ENCODE measurements around the gene MAP3K5. TPM values are rescaled to one million over a fixed set of nuclear protein-coding genes. Genes with fewer than 3 reads are reported as not detected.

Gene MAP3K5
- polyA plus RNA-seq, 3 donors = 9.6 to 12.0 (median 11.1) TPM

DNA sequence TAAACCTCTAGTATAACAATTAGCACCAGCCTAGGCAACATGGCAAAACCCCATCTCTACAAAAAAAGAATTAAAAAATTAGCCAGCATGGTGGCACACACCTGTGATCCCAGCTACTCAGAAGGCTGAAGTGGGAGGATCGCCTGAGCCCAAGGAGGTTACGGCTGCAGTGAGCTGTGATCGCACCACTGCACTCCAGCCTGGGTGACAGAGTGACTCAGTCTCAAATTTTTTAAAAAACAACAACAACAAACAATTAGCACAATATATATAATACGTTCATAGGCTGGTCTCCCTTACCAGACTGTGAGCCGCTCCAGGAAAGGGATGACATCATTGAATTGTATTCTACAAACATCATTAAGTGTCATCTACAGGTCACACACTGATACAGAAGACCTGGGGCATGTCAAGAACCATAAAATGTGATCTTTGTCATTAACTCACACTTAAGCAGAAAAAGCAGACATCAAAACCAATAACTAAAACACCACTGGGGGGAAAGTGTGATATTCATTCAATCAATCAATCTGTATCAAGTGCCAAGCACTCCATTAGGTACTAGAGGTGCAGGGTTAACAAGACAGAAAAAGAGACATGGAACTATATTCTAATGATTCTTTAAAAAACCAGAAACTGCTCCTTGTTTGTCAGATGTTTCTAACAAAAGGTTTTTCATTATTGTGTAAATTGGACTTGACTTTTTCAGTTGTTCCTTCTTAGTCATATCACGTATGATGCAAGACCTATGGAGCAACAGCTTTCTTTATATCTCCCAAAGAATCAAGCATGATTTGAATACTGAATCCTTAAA, 17.8 kb downstream of the MAP3K5 start:
- Histone ChIP-seq H3K79me2 (ENCODE audit: insufficient read depth, low read length) (peaks cover 94% of the 10 kb centered on the region), H2AFZ (ENCODE audit: insufficient read depth, low read depth, low read length, poor library complexity, severe bottlenecking) (no peak overlapping the region), H3K4me2 (replicated peaks; ENCODE audit: extremely low read depth, low read length, poor library complexity, severe bottlenecking) (peak overlapping the region; percentile 55), H3K36me3 (replicated peaks in 1 of 2; ENCODE audit: control insufficient read depth in 1 of 2, insufficient read depth in 2 of 2, low read length in 2 of 2) (no peaks in the 10 kb centered on the region), H3K27me3 (ENCODE audit: control insufficient read depth in 2 of 2, insufficient read depth in 2 of 2, low read length in 2 of 2) (no peaks in the 10 kb centered on the region), H3K9ac (ENCODE audit: insufficient read depth, low read length, poor library complexity, severe bottlenecking) (no peak overlapping the region), H3K4me3 (replicated peaks in 1 of 3; ENCODE audit: low read depth in 2 of 3, low read length in 3 of 3) (peak overlapping the region in 1 of 3 experiments; percentile 45), H4K20me1 (ENCODE audit: insufficient read depth, low read length) (peaks cover 6% of the 10 kb centered on the region), H3K4me1 (ENCODE audit: control insufficient read depth in 1 of 2, insufficient read depth in 2 of 2, low read length in 2 of 2) (peaks cover 61 to 65% of the 10 kb centered on the region in 2 donors), H3K9me3 (replicated peaks in 1 of 2; ENCODE audit: control insufficient read depth in 1 of 2, insufficient read depth in 1 of 2, low read length in 2 of 2) (no peaks in the 10 kb centered on the region), H3K27ac (ENCODE audit: low read depth in 1 of 2, low read length in 2 of 2) (peak overlapping the region; percentile 83 to 84)
- Mint-ChIP-seq H3K4me1 (peaks cover 59% of the 10 kb centered on the region), H3K4me3 (peak overlapping the region in 1 of 2 donors; percentile 72), H3K27ac (peak overlapping the region; percentile 90 to 94 (median 93)), H3K9me3 (peaks cover 0 to 1% (median 0%) of the 10 kb centered on the region in 7 donors), H3K36me3 (peaks cover 5 to 7% of the 10 kb centered on the region in 2 donors), H3K27me3 (ENCODE audit: low read depth in 3 of 3) (no peaks in the 10 kb centered on the region)
- intact Hi-C loops (cut with micrococcal nuclease) = no loop called here
- whole genome bisulfite sequencing (ENCODE audit: insufficient coverage) = 100% methylated on average over 4 of the region's 6 CpGs
- TF ChIP-seq, protein P1, sequence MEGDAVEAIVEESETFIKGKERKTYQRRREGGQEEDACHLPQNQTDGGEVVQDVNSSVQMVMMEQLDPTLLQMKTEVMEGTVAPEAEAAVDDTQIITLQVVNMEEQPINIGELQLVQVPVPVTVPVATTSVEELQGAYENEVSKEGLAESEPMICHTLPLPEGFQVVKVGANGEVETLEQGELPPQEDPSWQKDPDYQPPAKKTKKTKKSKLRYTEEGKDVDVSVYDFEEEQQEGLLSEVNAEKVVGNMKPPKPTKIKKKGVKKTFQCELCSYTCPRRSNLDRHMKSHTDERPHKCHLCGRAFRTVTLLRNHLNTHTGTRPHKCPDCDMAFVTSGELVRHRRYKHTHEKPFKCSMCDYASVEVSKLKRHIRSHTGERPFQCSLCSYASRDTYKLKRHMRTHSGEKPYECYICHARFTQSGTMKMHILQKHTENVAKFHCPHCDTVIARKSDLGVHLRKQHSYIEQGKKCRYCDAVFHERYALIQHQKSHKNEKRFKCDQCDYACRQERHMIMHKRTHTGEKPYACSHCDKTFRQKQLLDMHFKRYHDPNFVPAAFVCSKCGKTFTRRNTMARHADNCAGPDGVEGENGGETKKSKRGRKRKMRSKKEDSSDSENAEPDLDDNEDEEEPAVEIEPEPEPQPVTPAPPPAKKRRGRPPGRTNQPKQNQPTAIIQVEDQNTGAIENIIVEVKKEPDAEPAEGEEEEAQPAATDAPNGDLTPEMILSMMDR (IDR thresholded peaks at IDR 0.05) = no peak
- DNase-seq = peak; percentile 75 to 93 (median 87)

DNA sequence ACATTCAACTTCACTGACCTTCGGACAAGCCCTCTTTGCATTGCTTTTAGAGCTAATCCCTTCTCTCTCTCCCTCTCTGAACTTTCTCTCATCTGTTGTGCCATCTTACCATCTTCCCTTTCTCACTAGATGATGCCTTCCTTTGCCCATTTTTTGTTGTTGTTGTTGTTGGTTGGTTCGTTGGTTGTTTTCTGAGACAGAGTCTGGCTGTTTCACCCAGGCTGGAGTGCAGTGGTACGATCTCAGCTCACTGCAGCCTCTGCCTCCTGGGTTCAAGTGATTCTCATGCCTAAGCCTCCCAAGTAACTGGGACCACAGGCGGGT, 18.8 kb downstream of the MAP3K5 start:
- peaks cover 67% of the 10 kb centered on the region for H3K4me1 Mint-ChIP-seq
- H2AFZ ChIP-seq (ENCODE audit: insufficient read depth, low read depth, low read length, poor library complexity, severe bottlenecking) = no peak overlapping the region
- H3K4me1 ChIP-seq (ENCODE audit: control insufficient read depth in 1 of 2, insufficient read depth in 2 of 2, low read length in 2 of 2) = peaks cover 65 to 67% of the 10 kb centered on the region in 2 donors
- H3K9ac ChIP-seq (ENCODE audit: insufficient read depth, low read length, poor library complexity, severe bottlenecking) = no peak overlapping the region
- WGBS (ENCODE audit: insufficient coverage) = 100% methylated on average over 1 of the region's 4 CpGs
- no peaks in the 10 kb centered on the region for H3K36me3 ChIP-seq (replicated peaks in 1 of 2; ENCODE audit: control insufficient read depth in 1 of 2, insufficient read depth in 2 of 2, low read length in 2 of 2)
- no peak for DNase-seq
- H3K79me2 ChIP-seq (ENCODE audit: insufficient read depth, low read length) = peaks cover 94% of the 10 kb centered on the region
- peaks cover 6% of the 10 kb centered on the region for H4K20me1 ChIP-seq (ENCODE audit: insufficient read depth, low read length)
- no peak overlapping the region for H3K4me3 Mint-ChIP-seq
- intact Hi-C loops (cut with micrococcal nuclease) = no loop called here
- H3K27me3 ChIP-seq (ENCODE audit: control insufficient read depth in 2 of 2, insufficient read depth in 2 of 2, low read length in 2 of 2) = no peaks in the 10 kb centered on the region
- H3K4me3 ChIP-seq (replicated peaks in 1 of 3; ENCODE audit: low read depth in 2 of 3, low read length in 3 of 3) = peak overlapping the region in 1 of 3 experiments; percentile 45
- peaks cover 2 to 3% of the 10 kb centered on the region in 2 donors for H3K36me3 Mint-ChIP-seq
- H3K4me2 ChIP-seq (replicated peaks; ENCODE audit: extremely low read depth, low read length, poor library complexity, severe bottlenecking) = peak overlapping the region; percentile 40
- peak overlapping the region; percentile 90 to 94 (median 93) for H3K27ac Mint-ChIP-seq
- H3K9me3 Mint-ChIP-seq = peaks cover 0 to 4% (median 0%) of the 10 kb centered on the region in 7 donors
- peak overlapping the region; percentile 83 to 84 for H3K27ac ChIP-seq (ENCODE audit: low read depth in 1 of 2, low read length in 2 of 2)
- H3K27me3 Mint-ChIP-seq (ENCODE audit: low read depth in 3 of 3) = no peaks in the 10 kb centered on the region
- no peaks in the 10 kb centered on the region for H3K9me3 ChIP-seq (replicated peaks in 1 of 2; ENCODE audit: control insufficient read depth in 1 of 2, insufficient read depth in 1 of 2, low read length in 2 of 2)
- TF ChIP-seq, protein P1 (IDR thresholded peaks at IDR 0.05) = no peak

Data from CD14-positive monocyte (primary cell).